Prostate gland (tissue), 2 donors: Measurements from ENCODE around the gene GNAQ.

Source experiments
- CTCF ChIP-seq, 4 experiments: fragments of 200-600 bp in 2 of 4; fragments of 450-650 bp in 2 of 4; sonication (generic) in 2 of 4; IDR thresholded peaks; 1 replicate in 3 of 4; 2 replicates in 1 of 4; pipeline ENCODE4 v1.5.1; 2016 to 2019; ENCODE audit warnings: antibody characterized with exemption in 4 of 4, mild to moderate bottlenecking in 2 of 4, moderate library complexity in 2 of 4
- POLR2A ChIP-seq: fragments of 450-650 bp; IDR thresholded peaks from one replicate; pipeline ENCODE4 v1.6.1; 2016; ENCODE audit warnings: antibody characterized with exemption, mild to moderate bottlenecking
- POLR2AphosphoS5 ChIP-seq: sonication (generic); formaldehyde crosslinking; IDR thresholded peaks from one replicate; pipeline ENCODE4 v1.6.1; 2017; ENCODE audit warnings: antibody characterized with exemption

- no peak for TF ChIP-seq CTCF (IDR thresholded peaks at IDR 0.05)
- TF ChIP-seq POLR2A = no peak
- no peak for TF ChIP-seq POLR2AphosphoS5
Observed at GRCh38 chr9:77933019-77933418, 98.6 kb downstream of the GNAQ start.
